ENCODE measurements around the gene HTR1D.
A peak's percentile ranks its signal among the peaks of the same experiment; 100 is the strongest.
"Not testable (repeated sequence)": the region's sequence is repeated elsewhere in the genome, so short reads cannot be mapped to it uniquely, and the experiment has no call there.

The HTR1D gene, protein sequence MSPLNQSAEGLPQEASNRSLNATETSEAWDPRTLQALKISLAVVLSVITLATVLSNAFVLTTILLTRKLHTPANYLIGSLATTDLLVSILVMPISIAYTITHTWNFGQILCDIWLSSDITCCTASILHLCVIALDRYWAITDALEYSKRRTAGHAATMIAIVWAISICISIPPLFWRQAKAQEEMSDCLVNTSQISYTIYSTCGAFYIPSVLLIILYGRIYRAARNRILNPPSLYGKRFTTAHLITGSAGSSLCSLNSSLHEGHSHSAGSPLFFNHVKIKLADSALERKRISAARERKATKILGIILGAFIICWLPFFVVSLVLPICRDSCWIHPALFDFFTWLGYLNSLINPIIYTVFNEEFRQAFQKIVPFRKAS

DNA sequence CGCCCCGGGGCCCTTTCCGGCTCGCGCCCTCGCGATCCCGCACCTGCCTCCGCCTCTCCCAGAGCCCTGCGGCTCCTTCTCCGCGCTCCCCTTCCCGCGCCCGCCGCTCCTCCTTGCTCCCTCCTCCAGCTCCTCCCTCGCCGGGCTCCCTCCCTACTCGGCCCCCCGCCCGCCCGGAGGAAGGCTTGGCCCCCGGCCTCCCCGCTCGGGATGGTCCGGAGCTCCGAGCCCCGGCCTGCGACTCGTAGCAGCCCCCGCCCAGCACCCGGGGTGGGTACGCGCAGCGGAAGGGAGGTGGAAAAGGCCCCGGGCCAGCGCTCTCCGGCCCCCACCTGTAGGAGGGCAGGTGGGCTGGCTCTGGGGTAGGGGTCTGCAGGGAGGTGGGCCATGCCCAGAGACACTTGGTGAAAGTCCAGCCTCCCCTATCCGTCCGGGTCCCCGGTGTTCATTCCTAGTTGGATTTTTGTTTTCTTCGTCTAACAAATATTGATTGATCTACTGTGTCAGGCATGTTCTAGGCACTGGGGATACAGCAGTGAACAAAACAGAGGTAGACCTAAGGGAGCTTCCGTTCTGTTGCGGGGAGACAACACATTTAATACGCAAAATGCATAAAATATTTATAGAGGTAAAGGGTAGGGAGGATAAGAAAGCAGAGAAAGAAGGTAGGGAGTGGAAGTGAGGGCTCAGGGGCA is at the start of gene HTR1D:
Gene HTR1D, minus strand, starts transcription at position 82 of the 695 bp plus-strand sequence. CDS start 23,283 bp downstream, outside the sequence.
- DNase-seq (ENCODE audit: low read depth in 2 of 2), result no peak

DNA sequence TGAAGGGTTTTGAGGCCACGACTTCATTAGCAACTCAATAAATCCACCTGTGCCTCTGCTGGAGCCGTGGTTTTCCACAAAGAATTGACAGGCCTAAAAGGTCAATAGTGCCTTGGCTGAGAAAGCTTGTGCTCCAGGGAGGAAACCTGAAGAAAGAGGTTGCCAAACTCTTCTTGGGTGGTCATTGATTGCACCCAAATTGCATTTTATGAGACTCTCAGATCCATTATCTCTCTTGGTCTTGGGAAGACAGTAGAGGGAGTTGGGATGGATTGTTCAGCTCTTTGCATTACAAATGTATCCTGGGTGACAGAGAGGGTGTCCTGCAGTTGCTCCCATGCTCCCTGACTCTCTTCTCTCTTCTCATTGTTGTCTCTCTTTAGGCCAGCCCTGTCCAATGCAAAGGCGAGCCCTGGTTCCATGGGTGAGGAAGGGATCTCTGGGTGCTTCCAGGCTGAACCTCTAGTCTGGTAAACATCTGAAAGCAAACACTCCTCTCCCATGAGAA is 46.1 kb upstream of the HTR1D start:
- no peak for DNase-seq (ENCODE audit: low read depth in 2 of 2)

DNA sequence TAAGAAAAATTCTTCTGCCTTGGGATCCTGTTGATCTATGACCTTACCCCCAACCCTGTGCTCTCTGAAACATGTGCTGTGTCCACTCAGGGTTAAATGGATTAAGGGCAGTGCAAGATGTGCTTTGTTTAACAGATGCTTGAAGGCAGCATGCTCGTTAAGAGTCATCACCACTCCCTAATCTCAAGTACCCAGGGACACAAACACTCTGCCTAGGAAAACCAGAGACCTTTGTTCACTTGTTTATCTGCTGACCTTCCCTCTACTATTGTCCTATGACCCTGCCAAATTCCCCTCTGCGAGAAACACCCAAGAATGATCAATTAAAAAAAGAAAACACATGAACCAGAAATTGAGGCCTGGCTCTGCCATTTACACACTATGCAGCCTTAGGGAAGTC is 40.8 kb upstream of the HTR1D start:
- not testable (repeated sequence) for DNase-seq (ENCODE audit: low read depth in 2 of 2)

DNA sequence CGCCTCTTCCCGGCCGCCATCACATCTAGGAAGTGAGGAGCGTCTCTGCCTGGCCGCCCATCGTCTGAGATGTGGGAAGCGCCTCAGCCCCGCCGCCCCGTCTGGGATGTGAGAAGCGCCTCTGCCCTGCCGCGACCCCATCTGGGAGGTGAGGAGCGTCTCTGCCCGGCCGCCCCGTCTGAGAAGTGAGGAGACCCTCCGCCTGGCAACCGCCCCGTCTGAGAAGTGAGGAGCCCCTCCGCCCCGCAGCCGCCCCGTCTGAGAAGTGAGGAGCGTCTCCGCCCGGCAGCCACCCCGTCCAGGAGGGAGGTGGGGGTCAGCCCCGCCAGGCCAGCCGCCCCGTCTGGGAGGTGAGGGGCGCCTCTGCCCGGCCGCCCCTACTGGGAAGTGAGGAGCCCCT is 40.1 kb upstream of the HTR1D start:
- DNase-seq (ENCODE audit: low read depth in 2 of 2), result not testable (repeated sequence)

DNA sequence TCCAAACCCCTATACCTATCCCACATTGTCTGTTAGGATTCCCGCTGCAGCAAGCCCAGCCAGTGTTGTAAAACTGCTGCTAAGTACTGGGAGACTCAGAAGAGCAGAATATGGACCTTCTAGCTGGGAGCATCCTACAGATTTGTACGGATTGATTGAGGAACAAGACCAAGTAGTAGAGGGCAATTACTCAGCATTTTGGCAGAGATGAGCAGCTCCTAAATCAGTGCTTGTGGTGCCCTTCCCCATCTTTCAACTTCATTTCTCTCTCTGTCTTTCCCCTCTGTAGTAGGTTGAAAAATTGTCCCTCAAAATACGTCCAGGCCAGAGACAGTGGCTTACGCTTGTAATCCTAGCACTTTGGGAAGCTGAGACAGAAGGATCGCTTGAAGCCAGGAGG is 37.3 kb upstream of the HTR1D start:
- DNase-seq (ENCODE audit: low read depth in 2 of 2), result no peak

DNA sequence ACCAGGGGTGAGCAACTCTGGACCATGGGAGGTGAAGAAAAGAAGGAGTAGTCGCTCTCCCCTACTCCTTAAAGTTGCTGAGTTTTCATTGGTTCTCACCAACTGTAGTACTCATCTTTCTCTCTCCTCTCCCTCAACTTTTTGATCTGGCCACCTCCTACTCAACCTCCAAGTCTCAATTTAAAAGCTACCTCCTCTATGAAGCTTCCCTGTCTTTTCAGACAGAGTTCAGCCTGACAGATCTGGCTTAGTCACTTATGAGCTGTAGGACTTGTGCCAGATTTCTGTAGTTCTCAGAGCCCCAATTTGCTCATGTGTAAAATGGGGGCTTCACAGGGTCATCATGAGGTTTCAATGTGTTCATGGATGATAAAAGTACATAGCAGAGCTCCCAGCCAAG is 34.5 kb upstream of the HTR1D start:
- DNase-seq (ENCODE audit: low read depth in 2 of 2), result no peak

DNA sequence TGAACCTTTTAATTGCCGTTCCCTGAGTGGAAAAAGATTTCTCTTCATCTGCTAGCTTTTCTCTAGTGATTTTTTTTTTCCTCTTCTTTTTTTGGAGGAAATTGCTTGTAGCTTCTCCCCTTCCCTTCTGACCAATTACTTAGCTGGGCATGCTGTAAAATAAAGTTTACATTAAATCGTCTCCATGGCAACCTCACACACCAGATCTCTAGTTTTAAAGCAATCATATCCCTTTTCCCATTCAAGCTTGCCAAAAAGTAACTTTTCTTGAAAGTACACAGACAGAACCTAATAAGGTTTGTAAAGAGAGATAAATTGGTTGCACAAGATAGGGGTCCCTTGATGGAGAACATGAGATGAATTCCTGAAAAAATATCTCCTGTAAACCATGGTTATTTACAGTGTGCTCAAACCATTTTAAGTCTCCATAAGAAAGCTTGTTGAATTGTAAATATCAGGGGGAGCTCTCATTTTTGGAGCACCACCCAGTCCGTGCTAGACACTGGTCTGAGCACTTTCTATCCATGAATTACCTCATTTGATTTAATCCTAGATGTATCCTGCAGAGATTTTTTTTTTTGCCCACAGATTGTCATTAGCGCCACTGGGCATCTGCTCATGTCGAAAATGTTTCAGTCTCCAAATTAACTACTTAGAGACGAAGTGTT is 32.6 kb upstream of the HTR1D start:
- DNase-seq (ENCODE audit: low read depth in 2 of 2), result no peak

DNA sequence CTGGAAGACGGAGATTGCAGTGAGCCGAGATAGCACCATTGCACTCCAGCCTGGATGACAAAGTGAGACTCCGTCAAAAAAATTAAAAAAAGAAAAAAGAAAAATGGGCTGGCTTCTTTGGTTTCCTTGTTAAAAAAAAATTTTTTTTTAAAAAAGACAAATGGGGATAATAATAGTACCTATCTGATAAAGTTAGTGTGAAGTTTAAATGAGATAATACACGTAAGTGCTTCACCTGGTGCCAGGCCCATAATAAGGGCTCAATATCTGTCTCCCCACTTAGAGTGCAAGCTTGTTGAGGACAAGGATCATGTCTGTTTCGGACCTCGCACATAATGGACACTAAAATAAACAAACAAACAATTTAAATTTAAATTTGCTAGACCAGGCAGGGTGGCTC is 30.0 kb upstream of the HTR1D start:
- DNase-seq (ENCODE audit: low read depth in 2 of 2), result no peak

DNA sequence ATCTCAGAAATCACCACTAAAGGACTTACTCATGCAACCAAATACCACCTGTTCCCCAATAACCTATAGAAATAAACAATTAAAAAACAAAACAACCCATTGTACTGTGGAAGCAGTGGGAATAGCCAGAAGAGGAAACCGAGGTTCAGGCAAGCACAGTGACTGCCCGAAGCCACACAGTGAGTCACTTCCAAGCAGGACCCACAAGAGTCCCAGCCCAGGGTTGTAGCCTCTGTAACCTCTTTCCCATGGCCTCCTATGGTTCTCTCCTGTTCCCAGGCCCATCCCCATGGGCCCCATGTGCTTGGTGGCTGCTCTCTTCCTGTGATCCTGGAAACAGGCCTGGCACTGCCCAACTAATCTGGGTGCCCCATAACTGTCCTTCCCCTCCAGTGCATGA is 29.0 kb upstream of the HTR1D start:
- no peak for DNase-seq (ENCODE audit: low read depth in 2 of 2)

DNA sequence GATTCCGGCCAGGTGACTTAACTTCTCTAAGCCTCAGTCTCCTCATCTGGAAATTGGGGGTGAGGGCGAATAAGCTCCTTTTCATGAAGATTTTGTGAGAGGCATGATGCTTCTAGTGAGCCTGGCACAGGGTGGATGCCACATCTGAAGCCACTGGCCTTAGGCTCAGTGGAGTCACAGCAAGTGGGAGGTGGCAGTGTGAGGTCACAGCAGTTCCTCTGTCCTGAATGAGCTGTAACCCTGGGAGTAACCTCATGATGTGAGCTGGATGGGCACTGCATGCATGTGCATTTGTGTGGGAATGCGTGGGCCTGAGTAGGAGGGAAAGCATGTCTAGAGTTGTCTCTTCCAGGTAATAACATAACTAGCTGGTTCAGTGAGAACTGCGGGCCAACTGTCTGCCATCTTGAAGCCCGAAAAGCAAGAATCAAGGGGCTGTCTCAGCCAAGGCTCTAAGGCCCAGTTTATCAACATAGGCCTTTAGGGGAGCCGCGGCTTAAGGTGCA is 27.0 kb upstream of the HTR1D start:
- no peak for DNase-seq (ENCODE audit: low read depth in 2 of 2)

DNA sequence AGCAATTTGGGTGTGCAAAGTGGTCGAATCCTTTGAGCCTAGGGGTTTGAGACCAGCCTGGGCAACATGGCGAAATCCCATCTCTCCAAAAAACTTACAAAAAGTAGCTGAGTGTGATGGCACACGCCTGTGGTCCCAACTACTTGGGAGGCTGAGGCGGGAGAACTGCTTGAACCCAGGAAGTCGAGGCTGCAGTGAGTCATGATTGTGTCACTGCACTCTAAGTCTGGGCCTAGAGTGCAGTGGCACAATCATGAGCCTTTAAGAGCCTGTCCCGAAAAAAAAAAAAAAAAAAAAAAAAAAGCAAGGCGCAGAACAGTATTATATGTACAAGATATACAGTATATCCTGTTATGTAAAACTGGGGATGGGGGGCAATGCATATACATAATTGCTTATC is 25.1 kb upstream of the HTR1D start:
- no peak for DNase-seq (ENCODE audit: low read depth in 2 of 2)

DNA sequence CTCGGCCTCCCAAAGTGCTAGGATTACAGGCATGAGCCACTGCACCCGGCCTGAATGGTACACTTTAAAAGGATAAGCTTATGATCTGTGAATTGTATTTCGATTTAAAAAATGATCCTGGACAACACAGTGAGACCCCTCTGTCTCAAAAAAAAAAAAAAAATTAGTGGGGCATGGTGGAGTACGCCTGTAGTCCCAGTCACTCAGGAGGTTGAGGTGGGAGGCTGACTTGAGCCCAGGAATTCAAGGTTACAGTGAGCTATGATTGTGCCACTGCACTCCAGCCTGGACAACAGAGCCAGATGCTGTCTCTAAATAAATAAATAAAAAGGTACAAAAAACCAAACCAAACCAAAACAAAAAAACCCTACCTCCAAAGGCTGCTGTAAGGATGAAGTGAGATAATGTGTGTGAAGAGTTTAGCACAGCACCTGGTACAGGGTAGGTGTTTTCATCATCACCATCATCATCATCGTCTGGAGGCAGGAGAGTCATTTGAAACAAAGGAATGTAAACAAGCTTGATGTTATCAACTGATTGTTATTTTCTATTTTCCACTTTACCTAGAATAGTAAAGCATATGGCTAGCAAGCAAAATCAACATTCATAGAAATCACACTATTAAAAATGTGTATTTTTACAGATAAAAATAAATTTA is 22.5 kb upstream of the HTR1D start:
- DNase-seq (ENCODE audit: low read depth in 2 of 2), result no peak

DNA sequence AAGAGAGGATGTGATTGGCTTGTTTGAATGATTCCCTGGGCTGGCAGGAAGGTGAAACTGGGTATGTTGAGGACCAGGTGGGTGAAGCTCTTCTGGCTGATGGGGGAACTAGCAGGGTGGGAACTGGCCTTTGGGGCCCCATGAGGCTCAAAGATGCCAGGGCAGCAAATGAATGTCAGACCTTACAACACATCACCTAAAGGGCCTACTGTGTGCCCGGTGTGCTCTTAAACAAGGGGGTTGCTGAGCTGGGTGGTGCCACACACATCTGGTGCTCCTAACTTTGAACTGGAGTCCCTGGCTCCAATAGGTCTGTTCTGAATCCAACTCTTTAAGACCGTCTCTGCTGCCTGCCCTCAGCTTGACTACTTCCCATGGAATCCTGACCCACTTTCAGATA is 21.3 kb upstream of the HTR1D start:
- DNase-seq (ENCODE audit: low read depth in 2 of 2), result no peak

DNA sequence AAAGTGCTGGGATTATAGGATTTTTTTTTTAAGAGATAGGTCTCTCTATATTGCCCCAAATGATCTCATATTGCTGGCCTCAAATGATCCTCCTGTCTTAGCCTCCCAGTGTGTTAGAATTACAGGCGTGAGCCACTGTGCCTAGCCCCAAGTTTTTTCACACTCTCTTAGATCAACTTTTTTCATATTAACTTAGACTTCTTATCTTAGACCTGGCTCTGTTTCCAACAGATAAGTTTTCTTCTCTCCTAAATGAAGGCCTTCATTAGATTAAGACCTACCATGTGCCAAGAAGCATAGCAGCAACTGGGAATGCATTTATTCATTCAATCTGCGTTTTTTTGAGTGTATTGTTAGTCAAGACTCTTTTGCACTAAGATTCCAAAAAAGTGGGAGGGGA is 20.2 kb upstream of the HTR1D start:
- DNase-seq (ENCODE audit: low read depth in 2 of 2), result no peak

DNA sequence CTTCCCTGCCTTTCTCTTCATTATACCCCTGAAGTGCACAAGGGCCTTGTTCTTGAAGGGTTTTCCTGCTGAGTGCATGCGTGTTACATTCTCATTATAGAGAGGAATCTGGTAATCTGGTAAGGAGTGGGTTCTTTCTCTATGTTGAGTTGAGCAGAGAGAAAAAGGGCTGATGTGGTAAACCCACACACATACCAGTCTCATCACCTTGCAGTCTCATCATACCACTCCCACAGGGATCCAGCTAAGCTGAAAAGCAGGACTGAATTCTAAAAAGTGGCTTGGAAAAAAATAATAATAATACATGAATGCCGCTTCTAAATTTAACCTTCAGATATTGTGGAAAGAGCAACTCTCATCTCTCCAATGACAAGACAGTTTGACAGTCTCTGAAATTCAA is 10.5 kb upstream of the HTR1D start:
- DNase-seq (ENCODE audit: low read depth in 2 of 2), result no peak

DNA sequence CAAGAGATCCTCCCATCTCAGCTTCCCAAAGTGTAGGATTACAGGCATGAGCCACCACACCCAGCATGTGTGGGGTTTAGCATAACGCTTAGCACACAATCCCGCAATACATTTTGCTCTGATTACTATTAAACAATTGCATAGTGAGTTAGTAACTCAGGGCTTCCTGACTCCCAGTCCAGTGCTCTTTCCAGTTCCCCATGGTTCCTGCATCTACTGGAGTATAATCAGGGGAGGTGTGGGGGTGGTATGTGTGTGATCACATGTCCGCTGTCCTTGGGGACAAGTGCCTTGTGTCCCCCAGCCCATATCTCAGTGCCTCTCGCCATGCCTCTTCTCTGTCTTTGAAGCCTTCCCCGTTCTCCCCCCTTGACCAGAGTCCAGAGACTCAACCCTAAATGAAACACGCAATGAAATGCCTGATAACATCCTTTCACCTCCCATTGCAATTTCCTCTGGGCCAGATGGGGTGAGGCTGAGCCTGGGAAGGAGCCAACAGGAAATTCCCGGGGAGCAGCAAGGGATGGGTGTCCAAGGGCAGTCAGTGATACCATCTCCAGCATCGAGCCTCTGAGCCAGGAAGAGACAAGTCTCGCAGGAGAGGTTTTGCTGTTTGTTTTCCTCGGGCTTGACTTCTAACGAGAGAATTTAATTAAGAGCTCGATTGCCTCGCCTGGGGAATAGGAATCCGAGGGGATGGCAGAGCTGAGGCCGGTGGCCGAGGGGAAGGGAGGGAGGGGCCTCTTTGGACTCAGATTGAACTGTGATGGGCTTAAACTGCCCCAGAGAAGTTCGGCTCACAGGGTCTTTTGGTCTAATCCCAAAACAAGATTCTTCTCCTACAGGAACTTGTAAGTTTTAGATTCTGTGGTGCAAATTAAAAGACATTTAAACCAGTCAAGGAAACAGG is 7.7 kb upstream of the HTR1D start:
- DNase-seq (ENCODE audit: low read depth in 2 of 2), result peak; percentile 46 to 53

DNA sequence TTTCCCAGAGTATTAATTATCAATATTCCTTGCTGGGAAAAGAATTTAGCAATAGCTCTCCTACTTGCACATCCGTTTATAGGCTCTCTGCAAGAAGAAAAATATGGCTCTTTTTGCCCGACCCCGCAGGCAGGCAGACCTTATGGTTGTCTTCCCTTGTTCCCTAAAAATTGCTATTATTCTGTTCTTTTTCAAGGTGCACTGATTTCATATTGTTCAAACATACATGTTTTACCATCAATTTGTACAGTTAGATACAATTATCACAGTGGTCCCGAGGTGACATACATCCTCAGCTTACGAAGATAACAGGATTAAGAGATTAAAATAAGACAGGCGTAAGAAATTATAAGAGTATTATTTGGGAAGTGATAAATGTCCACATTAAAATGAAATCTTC is 6.7 kb upstream of the HTR1D start:
- DNase-seq (ENCODE audit: low read depth in 2 of 2), result not testable (repeated sequence)

DNA sequence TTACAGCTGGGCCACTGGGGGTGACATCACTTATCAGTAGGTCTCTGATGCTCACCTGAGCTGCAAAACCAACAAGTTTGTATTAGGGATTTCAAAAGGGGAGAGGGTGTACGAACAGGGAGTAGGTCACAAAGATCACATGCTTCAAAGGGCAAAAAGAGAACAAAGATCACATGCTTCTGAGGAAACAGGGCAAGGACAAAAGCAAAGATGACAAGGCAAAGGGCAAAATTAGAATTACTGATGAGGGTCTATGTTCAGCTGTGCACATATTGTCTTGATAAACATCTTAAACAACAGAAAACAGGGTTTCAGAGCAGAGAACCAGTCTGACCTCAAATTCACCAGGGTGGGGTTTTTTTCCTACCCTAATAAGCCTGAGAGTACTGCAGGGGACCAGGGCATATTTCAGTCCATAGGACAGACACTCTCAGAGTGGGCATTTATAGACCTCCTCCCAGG is 6.2 kb upstream of the HTR1D start:
- not testable (repeated sequence) for DNase-seq (ENCODE audit: low read depth in 2 of 2)

DNA sequence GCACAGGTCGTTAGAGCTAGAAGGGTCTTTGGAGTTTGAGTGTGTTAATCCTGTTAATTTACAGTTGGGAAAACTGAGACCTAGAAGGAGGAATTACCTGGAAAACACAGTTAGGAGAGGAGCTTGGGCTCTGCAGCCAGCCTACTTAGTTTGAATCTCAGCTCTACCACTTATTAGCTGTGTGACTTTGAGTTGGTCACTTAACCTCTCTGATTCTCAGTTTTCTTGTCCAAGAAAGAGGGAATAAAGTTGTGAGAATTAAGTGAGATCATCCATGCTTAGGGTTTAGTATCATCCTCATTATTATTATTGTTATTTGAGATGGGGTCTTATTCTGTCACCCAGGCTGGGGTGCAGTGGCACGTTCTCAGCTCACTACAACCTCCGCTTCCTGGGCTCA is 5.4 kb upstream of the HTR1D start:
- DNase-seq (ENCODE audit: low read depth in 2 of 2), result no peak

DNA sequence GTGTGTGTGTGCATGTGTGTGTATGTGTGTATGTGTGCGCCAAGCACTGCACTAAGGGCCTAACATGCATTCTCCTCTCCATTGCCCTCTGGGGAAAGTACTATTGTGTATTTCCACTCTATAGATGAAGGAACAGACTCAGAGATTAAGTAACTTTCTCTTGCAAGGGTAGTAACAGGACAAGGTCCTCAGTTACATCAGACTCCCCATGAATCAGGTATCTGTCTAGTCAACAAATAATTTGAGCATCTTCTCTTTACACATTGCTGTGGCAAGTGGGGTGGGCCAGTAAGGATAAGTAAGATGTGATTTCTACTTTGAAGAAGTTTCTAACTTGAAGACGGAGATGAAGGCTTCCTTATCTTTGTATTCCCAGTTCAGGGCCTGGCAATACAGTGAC is 5.0 kb upstream of the HTR1D start:
- DNase-seq (ENCODE audit: low read depth in 2 of 2), result no peak

DNA sequence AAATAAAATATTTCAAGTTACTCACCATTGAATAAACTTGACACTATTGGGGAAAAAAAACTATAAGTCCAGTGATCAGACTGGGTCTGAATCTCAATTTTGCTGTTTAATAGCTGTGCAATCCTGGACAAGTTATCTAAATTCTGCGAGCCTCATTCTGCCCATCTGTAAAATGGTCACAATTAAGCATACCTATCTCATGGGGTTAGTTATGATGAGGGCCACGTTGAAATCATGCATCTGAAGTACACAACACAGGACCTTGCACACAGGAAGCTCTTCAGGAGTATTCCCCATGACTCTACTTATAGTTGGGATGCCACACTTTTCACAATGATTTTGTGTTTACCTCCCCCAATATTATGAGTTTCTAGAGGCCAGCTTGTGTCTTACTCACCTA is 3.8 kb upstream of the HTR1D start:
- no peak for DNase-seq (ENCODE audit: low read depth in 2 of 2)
